Muscle of arm (tissue), 12 donors: ENCODE measurements around the gene ZBTB40. TPM values are rescaled to one million over a fixed set of nuclear protein-coding genes. Genes with fewer than 3 reads are reported as not detected.
A peak's percentile ranks its signal among the peaks of the same experiment; 100 is the strongest.

Source experiments
- DNase-seq: peaks from one replicate; pipeline ENCODE4 v3.0.0-alpha.2; 2013
- polyA plus RNA-seq, 12 donors: library from polyadenylated mRNA; unstranded; fragments of 120-200 nt; gene quantifications; one replicate each; pipeline ENCODE4 v1.2.1, GENCODE V29; 2013; ENCODE audit not compliant: insufficient read length in 12 of 12

ZBTB40 gene
- polyA plus RNA-seq, 12 donors: 11.1 to 16.1 (median 12.6) TPM; not detected in 1

DNA sequence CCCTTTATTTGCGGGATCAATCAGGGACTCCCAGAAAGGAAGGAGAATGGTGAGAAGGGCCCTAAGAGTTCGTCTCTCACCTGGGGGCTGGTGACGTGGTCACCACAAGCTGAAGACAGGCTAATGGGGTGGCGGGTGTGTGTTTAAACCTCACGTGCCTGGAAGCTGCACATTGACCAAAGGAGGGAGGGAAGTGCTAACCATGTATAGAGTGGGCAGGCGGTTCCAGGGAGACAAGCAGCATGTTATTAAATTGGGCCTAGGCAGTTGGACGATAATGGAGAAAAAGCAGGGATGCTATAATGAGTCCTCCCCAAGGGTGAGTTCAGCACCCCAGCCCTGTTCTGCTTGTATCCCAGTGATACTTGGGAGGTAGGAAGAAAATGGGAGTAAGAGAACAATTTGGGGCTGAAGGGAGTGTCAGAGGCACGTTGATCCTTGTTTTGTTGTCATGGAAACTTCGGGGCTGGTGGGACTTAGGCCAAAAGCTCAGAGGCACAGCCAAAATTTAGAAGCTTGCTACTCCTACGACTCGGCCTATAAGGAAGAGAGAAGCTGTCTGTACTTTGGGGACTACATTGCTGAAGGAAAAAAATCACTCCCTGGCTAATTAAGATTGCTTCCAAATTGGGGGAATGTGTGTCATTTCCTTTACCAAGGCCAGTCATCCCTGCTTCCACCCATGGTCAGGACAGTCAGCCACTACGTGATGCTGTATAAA, 78.4 kb downstream of the ZBTB40 start:
- peak; percentile 93 for DNase-seq

DNA sequence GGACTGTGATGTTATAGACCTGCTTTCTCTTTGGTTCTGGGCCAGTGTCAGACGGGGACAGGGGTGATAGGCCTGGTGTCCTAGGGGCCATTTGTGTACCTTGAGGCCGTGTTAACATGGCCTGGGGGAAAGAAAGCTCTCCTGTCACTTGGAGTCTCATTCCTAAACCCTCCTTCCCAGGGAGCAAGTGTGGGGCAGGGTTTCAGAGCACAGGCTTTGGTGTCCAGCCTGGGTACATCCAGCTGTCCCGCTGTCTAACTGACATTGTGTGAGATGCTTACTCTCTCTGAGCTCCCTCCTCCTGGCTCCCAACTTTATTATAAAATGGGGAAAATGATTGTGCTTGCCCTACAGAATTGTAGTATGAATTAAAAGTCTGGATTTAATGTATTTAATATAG, 79.1 kb downstream of the ZBTB40 start:
- DNase-seq: no peak

DNA sequence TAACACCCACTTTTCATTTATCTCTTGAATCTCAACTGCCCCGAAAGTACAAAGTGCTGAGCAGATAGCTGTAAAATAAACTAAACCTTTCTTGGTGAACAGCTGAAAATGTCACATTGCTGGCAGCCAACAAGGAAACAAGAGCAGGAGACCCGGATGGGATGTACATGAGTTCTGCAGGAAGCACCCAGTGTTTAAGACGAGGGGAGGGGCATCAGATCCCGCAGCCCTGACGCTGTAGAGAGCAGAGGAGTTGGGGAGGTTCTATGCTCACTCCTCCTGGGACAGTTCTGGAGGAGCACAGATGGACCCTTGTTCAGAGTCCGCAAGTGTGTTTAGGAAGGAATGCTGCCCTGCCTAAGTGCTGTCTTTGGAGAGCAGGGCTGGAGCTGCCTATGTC, 79.6 kb downstream of the ZBTB40 start:
- DNase-seq: peak; percentile 51

DNA sequence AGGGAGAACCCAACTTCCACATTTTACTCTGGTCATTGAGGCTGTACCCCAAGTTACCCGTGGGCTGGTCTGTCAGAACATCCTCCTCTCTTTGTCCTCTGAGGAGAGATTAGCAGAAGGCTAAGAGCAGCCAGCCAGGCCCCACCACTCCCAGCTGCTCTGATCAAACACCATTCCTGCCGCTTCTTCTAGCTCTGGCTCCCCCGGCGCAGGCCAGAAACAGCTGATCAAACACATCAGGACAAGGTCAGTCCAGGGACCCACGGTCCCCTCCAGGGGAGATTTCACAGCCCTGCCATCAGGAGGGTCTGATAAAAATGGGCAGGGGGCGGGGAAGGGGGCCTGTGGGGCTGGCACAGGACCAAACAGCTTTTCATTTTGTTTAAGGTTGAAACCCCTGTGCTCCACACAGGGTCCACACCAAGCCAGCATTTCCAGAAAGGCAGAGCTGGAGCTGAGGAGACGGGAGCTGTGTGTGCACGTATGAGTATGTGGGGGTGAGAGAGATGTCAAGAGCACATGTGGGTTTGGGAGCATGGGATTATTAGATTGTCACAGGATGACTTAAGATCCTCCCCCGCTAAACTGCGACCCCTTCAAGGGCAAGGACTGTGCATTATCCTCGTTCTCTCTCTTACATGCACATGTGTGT, 81.7 kb downstream of the ZBTB40 start:
- DNase-seq: no peak

DNA sequence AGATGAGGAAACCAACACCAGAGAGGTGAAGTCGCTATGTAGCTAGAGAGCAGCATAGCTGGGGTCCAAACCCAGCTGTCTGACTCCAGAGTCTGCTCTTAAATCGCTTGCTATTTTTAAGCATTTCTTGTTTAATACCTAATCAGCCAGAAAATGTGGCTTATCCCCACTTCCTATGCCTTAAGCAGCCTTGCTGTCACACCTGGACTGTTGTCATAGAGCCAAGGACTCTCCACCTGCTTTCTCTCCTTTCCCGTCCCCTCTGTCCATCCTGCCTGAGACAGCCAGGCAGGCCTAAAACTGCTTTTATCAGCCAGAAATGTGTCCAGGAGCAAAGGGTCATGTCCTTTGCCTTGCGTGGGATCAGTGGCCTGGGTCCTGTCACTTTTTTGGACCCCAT, 83.3 kb downstream of the ZBTB40 start:
- DNase-seq: no peak

DNA sequence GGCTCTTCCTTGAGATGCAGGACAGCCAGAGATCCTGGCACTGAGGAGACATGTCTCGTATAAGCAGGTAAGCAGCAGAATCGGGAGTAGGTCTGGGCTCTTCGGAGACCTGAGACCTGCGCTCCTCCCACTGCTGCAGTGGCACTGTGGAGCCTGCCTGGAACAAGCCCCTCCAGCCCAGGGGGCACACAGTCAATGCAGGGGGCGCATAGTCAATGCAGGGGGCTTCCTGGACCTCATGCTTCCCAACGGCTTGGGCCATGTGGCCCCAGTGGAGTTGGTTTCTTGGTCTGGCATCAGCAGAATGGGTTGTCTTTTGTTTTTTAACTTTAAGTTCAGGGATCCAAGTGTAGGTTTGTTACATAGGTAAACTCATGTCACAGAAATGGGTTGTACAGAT, 83.7 kb downstream of the ZBTB40 start:
- no peak for DNase-seq

DNA sequence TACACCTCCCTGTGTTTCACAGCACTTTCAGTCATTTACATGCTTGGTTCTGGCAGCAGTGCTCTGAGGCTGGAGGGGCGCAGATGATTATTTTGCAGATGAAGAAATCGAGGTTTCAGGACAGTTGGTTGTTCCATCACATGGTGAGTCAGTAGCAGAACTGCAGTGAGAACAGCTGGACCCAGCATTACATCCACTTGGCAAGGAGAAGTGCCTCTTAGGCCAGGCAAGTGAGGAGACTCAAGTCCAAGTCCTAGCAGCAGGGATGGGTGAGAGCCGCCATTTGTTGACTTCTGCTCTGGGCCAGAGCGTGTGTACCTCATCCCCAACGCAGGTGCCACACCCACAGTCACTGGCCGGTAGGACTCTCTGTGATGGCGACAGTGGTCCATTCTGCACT, 84.9 kb downstream of the ZBTB40 start:
- no peak for DNase-seq

DNA sequence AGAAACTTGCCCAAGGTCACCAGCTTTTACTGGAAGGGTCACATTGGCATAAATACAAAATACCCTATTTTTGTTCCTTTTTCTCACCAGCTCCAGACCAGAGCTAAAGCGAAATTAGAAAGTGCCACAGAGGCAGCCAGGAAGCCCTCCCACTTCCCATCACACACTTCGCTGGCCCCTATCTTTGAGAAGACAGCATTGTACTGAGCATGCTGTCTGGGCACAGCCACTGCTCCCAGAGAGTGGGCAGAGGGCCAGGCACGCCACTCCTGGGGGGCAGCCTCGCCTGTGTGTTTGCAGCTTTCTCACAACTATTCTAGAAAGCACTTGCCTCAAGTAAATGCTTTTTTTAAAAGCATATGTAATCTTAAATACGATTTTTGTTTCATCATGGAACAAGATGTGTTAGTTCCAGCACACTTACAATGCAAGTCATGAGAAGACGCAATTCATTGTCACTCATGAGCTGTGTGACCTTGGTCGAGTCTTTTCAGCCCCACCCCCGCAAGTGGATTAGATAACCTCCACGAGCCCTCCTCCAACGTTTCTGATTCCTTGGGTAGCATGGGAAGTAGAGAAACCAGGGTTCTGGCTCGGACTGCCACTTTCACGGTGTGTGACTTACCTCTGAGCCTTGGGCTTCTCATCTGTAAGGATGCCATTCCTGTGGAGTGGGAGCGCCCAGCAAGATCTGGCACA, 85.9 kb downstream of the ZBTB40 start:
- no peak for DNase-seq

DNA sequence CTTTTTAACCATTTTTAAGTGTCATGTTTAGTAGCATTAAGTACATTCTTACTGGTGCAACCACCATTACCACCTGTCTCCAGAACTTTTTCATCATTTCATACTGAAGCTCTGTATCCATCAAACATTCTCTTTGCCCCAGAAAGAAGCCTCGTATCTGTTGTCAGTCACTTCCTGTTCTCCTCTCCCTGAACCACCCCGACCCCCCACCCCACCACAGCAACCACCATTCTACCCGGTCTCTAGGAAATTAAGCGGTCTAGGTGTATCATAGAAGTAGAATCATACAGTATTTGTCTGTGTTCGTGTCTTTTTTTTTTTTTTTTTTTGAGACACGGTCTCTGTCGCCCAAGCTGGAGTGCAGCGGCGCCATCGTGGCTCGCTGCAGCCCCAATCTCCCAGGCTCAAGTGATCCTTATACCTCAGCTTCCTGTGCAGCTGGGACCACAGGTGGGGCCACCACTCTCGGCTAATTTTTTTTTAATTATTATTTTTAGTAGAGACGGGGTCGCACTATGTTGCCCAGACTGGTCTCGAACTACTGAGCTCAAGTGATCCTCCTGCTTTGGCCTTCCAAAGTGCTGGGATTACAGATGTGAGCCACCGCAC, 88.0 kb downstream of the ZBTB40 start:
- DNase-seq: no peak

DNA sequence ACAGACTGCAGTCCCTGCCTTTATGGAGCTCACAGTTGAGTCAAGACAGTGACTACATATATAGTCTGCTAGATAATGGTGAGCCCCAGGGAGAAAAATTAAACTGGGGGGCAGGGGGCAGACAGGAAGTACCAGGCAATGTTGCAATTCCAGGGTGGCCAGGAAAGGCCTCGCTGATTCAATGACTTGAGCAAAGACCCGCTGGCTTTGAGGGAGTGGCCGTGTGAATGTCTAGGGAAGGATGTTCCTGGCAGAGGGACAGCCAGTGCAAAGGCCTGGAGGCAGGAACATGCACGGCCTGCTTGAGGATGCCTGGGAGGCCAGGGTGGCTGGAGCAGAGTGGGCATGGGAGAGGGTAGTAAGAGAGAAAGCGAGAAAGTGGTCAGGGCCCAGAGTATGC, 88.7 kb downstream of the ZBTB40 start:
- no peak for DNase-seq

DNA sequence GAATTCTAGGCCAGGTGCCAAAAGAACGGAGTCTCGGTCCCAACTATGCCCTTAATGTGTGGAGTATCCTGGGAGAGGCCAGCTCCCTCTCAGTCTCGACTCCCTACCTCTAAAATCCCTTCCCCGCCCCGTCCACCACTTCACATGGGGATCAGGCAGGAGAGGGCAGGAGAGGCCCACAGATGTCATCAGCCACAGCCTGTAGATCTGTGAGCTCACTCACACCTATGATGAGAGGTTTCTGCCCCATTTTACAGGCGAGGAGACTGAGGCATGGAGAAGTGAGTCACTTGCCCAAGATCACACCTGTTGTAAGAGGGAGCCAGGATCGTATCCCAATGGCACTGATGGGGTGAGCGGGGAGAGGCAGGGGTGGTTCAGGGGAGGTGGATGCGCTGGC, 91.2 kb downstream of the ZBTB40 start:
- DNase-seq: no peak

DNA sequence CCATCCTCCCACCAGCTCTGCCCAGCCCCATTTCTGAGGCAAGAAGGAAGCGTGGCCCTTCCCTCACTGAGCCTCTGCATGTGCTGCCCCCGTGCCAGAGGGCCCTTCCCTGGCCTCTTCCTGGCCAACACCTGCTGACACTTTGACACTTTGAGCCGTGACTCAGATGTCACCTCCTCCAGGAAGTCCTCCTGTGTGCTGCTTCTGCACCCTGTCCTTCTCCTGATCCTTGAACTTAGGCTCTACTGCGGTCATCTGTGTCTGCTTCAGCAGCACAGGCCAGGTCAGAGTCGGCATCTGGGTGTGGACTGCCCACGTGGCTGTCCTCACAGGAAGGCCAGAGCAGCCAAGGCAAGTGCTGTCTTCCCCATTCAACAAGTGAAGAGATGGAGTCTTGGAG, 92.0 kb downstream of the ZBTB40 start:
- no peak for DNase-seq

DNA sequence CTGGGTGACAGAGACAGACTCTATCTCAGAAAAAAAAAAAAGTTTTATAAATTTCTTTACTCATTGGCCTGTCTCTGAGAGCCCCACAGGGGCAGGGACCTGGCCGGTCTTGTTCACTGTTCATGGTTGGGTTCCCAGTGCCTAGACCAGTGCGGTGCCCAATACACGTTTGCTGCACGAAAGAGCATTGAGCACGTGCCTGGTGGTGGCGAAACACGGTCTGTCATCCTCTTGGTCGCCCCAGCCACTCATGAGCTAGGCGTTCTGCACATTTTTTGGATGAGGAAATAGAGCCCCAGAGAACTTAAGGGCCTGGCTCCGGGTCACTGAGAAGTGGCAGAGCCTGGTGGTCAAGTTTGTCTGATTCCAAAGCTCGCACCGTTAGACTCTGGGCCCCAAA, 93.0 kb downstream of the ZBTB40 start:
- DNase-seq: no peak

DNA sequence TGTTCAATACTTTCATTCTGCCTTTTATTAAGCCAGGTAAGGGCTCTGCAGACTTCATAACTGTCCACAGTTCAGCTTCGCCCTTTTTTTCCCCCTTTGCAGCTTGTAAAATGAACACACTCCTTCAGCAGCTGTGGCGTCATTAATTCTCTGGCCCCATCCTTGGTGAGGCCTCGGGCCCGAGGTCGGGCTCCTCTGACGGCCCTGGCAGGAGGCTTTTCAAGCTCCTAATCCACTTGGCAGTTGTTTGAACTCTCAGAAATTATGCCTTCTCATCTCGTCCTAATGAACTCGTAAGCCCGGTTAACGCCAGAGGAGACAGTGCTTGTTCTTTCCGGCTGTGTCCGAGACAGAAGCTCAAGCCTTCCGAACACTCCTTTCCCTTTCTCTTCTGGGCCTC, 93.5 kb downstream of the ZBTB40 start:
- DNase-seq: no peak

DNA sequence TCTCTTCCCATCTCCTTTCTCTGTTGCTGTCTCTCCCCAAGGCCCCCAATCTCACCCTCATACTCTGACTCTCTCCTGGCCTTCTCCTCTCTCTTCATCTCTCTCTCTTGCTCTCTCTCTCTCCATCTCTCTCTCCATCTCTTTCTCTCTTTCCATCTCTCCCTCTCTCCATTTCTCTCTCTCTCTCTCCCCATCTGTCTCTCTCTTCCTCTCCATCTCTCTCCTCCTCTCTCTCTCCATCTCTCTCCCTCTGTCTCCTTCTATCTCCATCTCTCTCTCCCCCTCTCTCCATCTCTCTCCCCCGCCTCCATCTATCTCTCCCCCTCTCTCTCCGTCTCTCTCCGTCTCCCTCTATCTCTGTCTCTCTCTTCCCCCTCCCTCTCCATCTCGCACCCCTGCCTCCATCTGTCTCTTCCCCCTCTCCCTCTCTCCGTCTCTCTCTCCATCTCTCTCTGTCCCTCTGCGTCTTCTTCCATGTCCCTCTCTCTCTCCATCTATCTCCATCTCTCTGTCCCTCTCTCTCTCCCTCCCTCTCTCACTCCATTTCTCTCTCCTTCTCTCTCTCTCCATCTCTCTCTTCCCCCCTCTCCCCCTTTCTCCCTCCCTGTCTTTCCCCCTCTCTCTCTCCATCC, 95.7 kb downstream of the ZBTB40 start:
- DNase-seq: no peak

DNA sequence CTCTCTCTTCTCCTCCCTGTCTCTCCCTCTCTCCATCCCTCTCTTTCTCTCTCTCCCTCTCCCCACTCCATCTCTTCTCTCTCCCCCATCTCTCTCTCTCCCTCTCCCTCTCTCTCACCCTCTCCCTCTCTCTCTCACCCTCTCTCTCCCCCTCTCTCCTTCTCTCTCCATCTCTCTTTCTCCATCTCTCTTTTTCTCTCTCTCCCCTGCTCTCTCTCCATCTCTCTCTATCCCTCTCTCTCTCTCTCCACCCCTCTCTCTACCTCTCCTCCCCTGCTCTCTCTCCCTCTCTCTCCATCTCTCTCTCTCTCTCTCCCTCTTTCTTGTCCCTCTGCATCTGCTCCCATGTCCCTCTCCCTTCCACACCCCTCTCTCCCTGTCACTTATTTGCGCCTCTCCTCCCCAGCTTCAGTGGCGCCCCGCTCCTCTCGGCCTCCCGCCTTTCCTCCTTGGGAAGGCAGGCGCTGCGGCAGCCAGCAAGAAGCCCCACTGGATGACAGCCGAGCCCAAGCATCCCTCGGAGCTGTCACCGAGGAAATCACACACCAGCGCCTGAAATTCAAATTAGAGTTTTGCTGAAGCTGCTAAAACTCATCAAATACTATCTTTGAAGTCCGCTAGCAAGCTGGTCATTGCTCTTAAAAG, 96.3 kb downstream of the ZBTB40 start:
- DNase-seq: no peak

DNA sequence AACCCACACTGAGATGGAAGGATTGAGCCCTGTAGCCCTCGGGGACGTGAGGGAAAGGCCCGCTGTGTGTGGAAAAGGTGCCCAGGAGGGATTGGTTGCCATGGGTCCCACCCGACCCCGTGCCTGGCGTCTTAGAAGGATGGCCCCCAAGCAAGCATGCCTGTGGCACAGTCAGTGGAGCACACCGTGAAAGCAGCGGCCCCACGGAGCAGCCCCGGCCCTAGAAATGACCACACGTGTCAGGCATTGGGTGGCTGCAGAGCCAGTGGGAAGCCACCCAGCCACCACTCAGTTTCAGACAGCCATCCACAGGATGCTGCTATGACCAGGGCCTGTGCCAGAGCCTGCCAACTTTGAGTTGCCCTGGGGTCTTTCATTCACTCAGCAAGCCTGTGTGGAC, 98.4 kb downstream of the ZBTB40 start:
- DNase-seq: no peak

DNA sequence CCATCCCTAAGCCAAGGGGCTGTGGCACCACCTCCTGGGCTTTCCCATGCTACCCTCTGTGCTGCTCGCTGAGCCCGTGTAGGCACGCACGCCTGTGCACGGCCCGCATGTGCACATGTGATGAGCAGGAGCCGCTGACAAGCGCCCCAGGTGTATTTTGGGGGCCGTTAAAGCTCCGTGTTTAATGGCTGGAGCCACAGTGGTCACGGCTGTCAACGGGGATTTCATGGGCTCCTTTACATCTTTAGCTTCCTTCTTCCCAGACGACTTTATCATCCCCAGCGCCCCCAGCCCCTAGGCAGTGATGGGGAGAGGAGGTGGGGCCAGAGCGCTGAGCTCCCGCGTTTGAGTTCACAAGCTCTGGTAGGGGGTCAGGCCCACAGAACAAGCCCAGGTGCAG, 99.9 kb downstream of the ZBTB40 start:
- no peak for DNase-seq

DNA sequence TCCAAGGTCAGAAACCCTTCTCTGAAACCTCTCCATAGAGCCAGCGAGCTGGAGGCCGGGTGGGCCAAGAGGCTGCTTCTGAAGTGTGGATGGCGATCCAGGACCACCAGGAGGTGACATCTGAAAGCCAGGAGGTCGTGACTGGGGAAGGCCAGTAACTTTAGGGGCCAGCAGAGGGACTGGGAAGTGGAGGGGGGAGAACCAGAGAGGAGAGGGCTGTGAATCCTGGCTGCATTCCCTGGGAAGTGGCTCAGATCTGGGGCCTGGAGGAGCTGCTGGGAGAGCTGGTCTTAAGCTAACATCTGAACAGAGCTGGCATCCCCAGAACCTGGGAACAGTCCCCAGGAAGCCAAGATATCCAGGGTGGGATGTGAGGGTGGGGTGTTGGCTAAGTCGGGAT, 100.4 kb downstream of the ZBTB40 start:
- DNase-seq: no peak

DNA sequence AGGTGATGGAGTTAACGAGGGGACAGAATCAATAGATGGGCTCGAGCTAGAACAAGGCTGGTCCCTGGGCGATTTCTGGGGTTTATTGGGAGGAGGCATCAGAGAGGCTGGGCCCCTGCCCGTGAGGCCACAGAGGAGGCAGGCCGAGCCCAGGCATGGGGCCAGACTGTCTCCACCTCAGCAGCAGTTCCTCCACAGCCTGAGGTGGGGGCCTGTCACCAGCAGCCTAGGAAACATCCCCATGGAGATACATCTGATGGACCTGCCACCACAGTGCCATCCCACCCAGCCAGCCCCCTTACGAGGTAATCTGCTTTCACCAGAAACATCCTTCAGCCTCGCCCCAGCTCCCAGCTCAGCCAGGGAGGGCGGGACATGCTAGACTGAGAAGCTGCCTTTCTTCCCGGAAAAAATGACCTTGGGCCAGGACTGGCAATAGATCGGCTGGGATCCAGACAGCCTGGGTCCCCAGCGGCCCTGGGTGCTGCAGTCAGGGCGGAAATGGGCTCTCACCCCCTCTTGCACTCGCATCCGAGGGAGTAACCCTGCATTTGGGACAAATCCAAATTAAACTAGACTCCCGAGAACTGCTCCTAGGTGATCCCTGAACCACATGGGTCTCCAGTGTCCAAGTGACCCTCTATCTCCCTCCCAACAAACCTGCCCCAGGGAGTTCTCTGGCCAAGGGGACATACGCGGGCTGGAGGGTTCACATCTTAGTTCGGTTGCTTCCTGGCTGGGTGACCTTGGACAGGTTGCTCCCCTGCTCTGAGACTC, 101.6 kb downstream of the ZBTB40 start:
- no peak for DNase-seq

DNA sequence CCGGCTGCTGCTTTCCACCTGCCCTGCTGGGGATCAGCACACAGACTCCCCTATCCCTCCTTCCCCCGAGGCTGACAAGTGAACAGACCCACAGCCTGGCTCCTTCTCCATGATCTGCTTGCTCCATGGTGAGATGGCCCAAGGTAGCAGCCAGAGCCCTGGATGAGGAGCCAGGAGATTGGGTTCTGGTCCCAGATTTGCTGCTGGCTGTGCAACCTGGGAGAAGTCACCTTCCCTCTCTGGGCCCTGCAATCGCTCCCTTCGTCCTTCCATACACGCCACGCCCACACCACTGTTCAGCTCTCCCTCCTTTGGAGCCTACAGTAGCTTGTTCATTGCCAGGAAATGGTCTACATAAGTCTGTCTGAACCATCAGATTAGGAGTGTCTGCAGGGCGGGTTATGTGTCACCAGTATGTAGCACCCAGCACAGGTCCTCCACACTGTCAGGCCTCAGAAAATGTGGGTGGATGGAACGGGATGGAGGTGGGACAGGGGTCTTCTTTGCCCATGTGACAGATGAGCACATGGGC, 102.4 kb downstream of the ZBTB40 start:
- no peak for DNase-seq
